Left lobe of liver (tissue), 2 donors: ENCODE results near the gene TAX1BP1. TPM values are rescaled to one million over a fixed set of nuclear protein-coding genes. Genes with fewer than 3 reads are reported as not detected.

Experiments used
- ATAC-seq: fragments of 200-7000 bp; cut with Tn5 transposase; one replicate; pipeline ENCODE4 v1.9.1; 2020; ENCODE audit warnings: mild to moderate bottlenecking, moderate library complexity
- DNase-seq: peaks from one replicate; pipeline ENCODE4 v3.0.0-alpha.2; 2020; ENCODE audit warnings: low spot score
- total RNA-seq: library from RNA; stranded (reverse); gene quantifications from one replicate; pipeline ENCODE4 v1.2.1, GENCODE V29; 2021
- donor health status: DM: no; HTN: no; CAD: no; lungs with moderate emphysema.
- donor health status: DM: no; HTN: yes; CAD: no.

TAX1BP1 gene
- total RNA-seq = 32.4 TPM

DNA sequence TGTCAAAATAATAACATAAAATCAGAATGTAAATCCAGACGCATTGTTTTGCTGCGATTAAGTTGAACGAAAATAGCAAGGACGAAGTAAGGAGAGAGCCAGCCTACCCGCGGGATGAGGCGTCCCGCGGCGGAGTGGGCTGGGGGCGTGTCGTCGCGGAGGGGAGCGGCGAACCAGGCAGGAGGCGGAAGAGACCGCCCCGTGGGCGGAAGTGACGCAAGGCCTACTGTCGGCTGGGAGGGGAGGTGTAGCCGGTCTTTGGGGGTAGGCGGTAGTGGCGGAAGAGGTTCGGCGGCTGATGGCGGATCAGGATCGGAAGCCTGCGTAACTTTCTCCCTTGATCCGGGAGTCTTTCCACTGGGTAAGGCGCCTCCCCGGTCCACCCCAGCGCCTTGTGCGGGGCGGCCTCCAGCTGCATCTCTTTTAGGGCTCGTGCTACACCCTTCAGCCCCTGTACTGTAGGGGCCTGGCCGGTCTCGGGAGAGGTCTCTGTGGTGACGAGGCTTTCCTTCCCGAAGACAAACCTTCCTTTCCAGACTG, at the start of gene TAX1BP1:
TAX1BP1 (plus strand) TSS at position 254 of the 540 bp plus-strand sequence. CDS start 8,363 bp downstream, outside the sequence.
- DNase-seq (peak; percentile 95), ATAC-seq (peak; percentile 93)

DNA sequence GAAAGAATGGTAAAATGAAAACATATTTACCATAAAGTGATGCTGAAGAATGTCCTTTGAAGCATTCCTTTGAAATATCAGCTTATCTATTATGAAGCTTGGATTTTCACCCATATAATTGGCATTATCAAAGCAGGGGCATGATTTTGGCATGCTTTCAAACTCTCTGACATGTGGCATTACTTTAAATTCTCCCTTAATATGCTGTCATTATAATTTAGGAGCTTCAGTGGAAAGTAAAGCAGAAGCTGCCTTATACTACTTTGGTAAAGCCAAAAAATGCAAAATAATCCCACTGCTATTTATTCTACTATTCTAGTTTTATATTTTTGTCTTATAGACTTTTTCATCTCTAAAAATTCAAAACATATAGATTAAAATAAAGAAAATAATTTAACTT, 49.3 kb upstream of the TAX1BP1 start:
- DNase-seq (no peak), ATAC-seq (no peak)

- ATAC-seq (peak; percentile 75), DNase-seq (no peak)
Measured at GRCh38 chr7:27693794-27694193, 46.2 kb upstream of the TAX1BP1 start.

GRCh38 chr7:27695096-27695495, 44.9 kb upstream of the TAX1BP1 start:
- ATAC-seq = no peak
- DNase-seq = no peak

DNA sequence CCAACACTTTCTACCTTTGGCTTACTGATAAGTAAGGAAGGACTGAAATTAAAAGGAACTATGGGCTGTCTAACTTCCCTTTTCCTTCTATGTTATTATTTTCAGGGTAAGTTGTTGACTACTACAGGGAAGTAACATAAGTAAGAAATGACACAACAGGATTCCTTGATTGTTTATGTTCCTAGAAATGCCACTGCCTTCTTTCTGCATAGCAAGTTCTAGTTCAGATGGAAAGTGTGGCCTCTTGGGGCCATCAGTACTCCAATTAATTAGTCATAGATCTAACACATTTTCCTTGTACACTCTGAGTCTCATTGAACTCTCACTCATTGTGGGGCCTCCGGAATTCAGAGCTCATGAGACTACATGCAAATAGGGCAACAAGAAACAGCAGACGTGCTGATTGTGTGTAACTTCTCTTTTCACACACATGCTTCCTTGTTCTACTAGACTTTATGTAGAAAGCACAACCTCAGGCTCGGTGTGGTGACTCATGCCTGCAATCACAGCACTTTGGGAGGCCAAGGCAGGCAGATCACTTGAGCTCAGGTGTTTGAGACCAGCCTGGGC, 42.0 kb upstream of the TAX1BP1 start:
- DNase-seq (no peak), ATAC-seq (peak; percentile 19)

GRCh38 chr7:27699751-27700150, 40.2 kb upstream of the TAX1BP1 start:
- ATAC-seq (no peak), DNase-seq (no peak)

DNA sequence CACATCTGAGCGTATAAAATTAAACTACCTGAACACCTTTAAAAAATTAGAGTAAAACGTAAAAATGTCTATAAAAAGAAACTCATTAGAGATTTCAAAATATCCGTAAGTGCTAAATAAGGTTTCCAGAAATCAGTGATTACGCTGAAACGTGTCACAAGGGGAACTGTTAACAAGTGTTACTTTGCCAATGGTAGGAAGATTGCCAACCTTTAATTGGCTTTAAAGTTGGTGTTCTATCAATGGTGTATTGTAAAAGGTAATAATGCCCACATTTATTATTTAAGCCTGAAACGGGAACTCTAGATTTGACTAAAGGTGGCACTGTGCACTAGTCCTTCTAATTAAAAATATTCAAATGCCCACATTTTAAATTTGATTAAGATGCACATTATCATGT, 39.5 kb upstream of the TAX1BP1 start:
- DNase-seq (no peak), ATAC-seq (no peak)

DNA sequence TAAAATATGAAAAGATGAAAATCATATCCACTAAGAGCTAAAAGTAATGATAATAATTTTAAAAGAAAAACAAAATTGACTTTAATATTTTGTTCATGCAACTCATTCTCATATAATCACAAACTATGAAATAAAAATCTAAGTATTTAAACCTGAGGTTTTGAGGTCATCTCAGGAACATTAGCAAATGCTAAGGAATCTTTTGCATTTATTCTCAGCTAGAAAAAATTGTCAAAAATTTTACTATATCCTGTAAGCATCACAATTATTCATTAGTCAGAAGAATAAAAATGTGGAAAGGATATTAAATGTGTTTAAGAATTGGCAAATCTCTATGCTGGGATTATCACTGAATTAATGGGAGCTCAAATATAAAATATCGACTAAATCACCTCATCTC, 36.8 kb upstream of the TAX1BP1 start:
- ATAC-seq (no peak), DNase-seq (no peak)

DNA sequence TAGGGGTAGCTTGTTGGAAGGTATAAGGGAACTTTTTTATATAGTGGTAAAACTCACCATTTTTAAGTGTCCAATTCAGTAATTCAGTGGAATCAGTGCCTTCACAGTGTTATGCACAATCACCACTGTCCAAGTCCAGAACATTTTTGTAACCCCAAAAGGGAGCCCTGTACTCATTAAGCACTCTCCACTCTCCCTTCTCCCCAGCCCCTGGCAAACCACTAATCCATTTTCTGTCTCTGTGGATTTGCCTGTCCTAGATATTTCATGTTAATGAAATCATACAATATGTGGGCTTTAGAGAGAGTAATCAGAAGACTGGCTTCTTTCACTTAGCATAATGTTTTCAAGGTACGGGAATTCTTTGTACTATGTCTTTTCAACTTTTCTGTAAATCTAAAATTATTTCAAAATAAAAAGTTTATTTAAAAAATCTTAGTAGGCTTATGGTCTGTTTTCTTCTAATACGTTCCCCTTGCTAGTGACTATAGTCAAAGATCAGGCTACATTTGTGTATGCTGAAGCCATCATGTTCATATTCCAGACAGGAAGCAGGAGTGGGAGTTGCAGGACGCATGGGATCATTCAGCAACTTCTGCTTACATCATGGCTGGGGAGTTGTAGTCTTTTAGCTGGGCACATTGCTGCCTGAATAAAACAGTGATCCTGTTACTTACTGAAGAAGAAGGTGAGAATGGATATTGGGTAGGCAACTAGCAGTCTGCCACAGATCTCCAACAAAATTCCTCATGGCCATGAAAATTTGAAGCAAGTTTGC, 35.4 kb upstream of the TAX1BP1 start:
- ATAC-seq = no peak

DNA sequence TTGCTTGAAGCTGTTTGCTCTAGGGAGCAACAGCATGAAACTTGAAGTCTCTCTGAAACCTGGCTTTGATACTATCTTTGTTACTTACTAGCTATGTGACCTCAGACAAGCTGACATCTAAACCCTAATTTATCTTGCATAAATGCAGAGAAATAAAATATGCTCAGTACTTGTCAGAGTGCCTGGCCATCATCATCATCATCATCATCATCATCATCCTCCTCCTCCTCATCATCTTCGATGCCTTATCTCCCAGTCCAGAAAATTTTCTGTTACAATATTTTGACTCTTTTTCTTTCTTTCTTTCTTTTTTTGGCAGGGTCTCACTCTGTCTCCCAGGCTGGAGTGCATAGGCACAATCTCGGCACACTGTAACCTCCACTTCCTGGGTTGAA, 34.8 kb upstream of the TAX1BP1 start:
- ATAC-seq = no peak
- DNase-seq = no peak

More for the DNA sequence above, 35.4 kb upstream of the TAX1BP1 start:
- no peak for DNase-seq

GRCh38 chr7:27708485-27708884, 31.5 kb upstream of the TAX1BP1 start:
- ATAC-seq (no peak), DNase-seq (no peak)

DNA sequence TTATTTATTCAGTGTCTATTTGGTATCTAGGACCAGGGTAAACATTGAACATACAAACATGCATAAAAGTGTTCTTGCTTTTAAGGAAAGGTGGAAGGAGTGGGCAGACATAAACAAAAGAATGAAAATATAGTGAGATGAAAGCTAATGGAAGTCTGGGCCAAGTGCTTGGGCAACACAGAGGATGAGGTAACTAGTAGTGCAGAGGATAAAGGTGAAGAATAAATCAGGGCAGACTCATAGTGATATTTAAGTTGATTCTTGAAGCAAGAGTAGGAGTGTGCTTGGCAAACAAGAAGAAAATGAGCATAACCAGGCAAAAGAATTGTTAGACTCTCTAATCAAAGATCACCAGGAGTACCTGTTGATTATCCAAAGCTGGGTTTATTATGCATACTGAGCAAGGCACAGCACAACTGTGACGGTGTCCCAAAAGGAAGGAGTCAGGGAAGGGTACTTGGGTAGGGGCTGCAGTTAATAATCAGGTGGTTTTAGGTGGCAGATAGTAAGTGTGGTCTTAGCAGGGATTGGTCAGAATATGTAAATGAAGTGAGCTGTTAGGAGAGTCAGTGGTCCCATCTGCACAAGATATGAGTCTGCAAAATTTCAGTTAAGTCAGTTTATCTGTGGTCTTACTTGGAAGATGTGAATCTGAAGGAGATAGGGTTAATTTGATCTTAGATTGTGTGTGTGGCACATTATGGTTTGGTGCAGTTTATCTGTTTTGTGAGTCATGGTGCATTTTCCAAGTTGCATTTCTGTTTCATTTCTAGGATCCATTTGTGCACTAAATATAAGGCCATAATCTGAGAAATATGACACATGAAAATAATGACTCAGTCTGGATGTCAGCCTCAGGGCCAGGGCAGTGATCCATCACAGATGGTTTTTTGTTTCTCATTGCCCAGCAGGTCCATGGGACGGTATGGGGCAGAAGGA, 30.6 kb upstream of the TAX1BP1 start:
- DNase-seq (no peak), ATAC-seq (peak; percentile 88)

- DNase-seq = no peak
- peak; percentile 42 for ATAC-seq
Measured at GRCh38 chr7:27712217-27712616, 27.7 kb upstream of the TAX1BP1 start.

- ATAC-seq (no peak), DNase-seq (no peak)
Measured at GRCh38 chr7:27714831-27715444, 25.0 kb upstream of the TAX1BP1 start.

- no peak for DNase-seq
- ATAC-seq = peak; percentile 86
Measured at GRCh38 chr7:27723085-27723484, 16.9 kb upstream of the TAX1BP1 start.

DNA sequence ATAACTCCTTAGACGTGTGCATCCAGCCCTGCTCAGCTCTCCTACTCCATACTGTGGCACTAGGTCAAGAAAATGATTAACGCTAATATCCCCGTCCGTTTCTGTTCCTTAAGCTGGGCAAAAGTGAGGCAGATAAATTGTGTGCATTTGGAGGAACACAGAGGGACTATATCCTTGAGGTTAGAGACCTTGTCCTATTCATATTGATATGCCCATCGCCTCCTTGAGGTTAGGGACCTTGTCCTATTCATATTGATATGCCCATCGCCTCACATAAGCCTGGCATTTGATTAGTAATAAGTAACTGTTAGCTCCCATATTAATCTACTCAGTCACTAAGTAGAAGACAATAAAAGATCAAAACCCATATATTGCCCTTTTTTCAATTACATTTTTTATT, 12.9 kb upstream of the TAX1BP1 start:
- no peak for ATAC-seq
- DNase-seq = no peak

DNA sequence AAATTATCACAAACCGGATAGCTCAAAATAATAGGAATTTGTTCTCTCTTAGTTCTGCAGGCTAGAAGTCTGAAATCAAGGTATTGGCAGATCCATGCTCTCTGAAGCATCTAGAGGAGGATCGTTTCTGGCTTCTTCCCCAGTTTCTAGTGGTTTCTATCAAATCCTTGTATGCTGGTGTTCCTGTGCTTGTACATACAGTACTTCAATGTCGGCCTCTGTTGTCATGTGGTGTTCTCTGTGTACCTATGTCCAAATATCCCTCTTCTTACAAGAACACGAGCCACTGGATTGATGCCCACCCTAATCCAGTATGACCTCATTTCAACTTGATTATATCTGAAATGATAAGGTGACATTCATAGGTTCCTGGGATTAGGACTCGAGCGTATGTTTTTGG, 9.8 kb upstream of the TAX1BP1 start:
- ATAC-seq (no peak), DNase-seq (no peak)

- ATAC-seq (no peak), DNase-seq (no peak)
Measured at GRCh38 chr7:27734583-27734982, 5.4 kb upstream of the TAX1BP1 start.

- ATAC-seq = peak; percentile 45
Measured at GRCh38 chr7:27735165-27735564, 4.8 kb upstream of the TAX1BP1 start.

DNA sequence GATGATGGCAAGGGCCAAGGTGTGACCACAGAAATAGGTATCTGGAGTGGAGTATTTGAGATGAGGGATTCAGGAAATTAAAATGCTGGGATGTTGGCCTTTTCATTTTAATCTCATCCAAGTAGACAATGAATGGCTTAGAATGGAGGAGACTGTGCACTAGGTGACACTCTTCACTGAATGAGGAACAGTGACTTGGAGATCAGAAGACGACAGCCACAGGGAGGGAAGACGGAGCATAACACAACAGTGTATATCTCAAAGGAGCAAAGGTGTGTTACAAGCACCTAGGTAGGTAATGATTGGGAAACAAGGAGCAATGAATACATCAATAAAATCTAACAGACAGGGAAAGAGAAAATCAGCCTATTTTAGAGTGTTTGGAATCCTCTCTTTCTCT, 4.1 kb upstream of the TAX1BP1 start:
- DNase-seq (no peak), ATAC-seq (no peak)

More at GRCh38 chr7:27735165-27735564, 4.8 kb upstream of the TAX1BP1 start:
- no peak for DNase-seq

DNA sequence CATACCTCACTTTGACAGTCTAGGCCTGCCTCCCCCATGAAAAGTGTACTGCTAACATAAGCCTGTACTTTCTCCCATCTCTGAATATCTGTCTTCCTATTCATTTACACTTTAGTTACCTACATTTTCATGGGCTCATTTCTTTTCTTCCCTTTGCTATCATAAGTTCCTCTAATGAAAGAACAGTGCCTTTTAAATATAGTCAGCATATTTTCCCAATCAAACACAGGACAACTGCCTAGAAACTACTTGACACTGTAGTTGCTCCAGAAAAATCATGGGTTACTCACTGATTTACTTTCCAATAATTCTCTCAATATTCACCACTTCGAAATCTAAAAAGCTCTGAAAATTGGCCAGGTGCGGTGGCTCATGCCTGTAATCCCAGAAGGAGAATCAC, 2.8 kb upstream of the TAX1BP1 start:
- DNase-seq = no peak
- ATAC-seq = no peak
